ENCODE data around the gene TPCN2. TPM values are rescaled to one million over a fixed set of nuclear protein-coding genes. Genes with fewer than 3 reads are reported as not detected.
A peak's percentile ranks its signal among the peaks of the same experiment; 100 is the strongest.

TPCN2 gene
- total and polyA plus RNA-seq, 9 of the 15 experiments (the other 6 are each of a cell fraction or from before 2014, with no cell fraction given): 0.66 to 10.2 (median 4.6) TPM

DNA sequence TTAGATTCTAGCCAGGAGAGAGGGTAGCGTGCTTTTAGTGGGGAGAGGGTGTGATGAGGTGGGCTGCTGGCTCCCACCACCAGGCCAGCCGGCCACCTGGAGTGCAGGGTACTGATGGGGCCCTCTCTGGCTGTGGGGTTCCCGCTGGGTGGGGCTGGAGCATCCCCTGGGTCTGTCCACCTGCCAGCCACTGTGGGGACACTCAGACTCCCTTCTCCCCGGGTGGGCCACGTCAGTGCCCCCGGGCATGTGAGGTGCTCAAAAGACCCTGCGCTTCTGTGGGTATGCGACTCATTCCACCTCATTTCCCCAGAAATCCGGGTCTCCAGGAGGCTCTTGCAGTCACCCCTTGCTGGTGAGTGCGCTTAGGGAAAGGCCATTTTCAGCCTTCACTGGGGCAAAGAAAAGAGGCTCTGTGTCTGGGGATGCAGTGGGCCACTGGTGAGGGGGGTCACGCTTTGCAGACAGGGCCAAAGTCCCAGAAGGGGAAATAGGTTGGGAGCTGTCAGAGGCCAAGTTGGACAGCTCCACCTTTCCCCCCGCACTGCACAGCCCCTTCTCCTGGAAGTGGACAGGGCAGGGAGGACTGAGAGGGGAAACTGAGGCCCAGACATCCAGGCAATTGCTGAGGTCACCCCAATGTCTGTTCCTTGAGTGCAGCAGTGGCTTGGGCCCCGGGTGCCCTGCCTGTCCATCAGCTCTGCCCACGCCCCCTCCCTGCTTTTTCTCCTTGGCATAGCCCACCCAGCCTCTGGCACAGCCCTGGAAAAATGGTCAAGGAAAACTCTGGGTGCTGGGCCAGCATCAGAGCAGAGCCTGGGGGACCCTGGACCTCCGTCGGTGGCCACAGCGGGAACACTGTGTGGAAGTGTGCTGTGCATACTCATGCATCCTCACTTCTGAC, 53.3 kb downstream of the TPCN2 start (continued):
- TF ChIP-seq NR2C2 (CRISPR knock-in tag; IDR thresholded peaks at IDR 0.05) (no peak), NR2C2 (tag; IDR thresholded peaks at IDR 0.05) (no peak)

DNA sequence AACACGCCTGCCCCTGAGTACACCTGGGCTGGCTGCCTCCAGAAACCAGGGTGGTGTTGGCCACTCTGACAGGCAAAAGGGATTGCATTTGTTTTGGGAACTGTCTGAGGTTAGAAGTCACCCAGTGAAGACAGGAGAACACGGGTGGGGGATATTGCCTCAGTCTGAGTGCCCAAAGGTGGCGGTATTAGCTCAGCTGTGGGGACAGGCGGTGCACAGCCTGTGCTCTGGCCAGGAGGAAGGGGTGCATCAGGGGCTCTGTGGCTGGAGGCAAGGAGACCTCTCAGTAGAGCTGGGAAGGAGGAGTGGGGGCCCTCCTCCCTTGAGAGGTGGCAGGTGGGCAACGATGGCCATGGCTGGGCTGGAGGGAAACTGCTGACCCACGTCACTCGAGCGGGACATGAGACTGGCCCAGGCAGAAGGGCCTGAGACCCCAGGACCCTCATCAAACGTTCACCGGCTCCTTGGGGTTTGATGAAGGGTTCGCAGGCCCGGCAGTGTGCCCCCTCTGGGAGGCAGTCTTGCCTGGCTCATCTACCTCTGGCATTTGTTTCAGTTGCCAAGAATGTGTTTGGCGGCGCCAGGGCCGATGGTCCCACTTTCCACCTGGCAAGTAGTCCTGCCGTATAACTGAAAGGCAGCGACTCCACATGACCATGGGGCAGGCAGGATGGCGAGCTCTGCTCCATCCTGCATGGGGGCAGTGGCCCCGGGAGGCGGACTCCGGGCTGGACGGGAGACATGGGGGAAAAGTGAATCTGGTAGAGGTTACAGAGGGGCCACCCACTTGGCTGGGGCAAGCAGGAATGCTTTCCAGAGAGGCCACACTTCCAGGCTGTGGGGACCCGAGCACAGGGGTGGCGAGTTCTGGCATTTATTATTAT, 54.2 kb downstream of the TPCN2 start:
- peak; percentile 69 for ATAC-seq
- no peak overlapping the region for H3K4me3 ChIP-seq
- ChIA-PET POLR2A (interaction anchor here (1.4 kb wide), 1 partner anchor 571 kb away, joined by 3 read pairs; no protein-coding TSS in a partner anchor), CTCF (ENCODE audit: low intra/inter-chr PET ratio) (interaction anchor here (1.6 to 3.8 kb wide), 4 partner anchors 541 to 583 kb away, joined by 4 to 43 read pairs (median 10); no protein-coding TSS in a partner anchor)
- 6% methylated on average over 23 of the region's 24 CpGs for WGBS (ENCODE audit: insufficient coverage, low coverage, missing lambda C conversion rate)
- DNase-seq (ENCODE audit: extremely low read depth in 1 of 4, low spot score in 3 of 4): peak in 2 of 4 experiments; percentile 17 to 41
- H3K36me3 ChIP-seq (ENCODE audit: control insufficient read depth, insufficient read depth, low read length): no peaks in the 10 kb centered on the region
- no peaks in the 10 kb centered on the region for H3K9me3 ChIP-seq (replicated peaks; ENCODE audit: control insufficient read depth, insufficient read depth, low read depth, low read length)
- no peaks in the 10 kb centered on the region for H3K79me2 ChIP-seq (ENCODE audit: control insufficient read depth, insufficient read depth, low read length)
- H3K9me1 ChIP-seq (ENCODE audit: control insufficient read depth, insufficient read depth, low read length): no peaks in the 10 kb centered on the region
- H3K4me1 ChIP-seq (replicated peaks in 1 of 2; ENCODE audit: control insufficient read depth in 2 of 2, insufficient read depth in 2 of 2, low read length in 2 of 2): peaks cover 0 to 4% of the 10 kb centered on the region in 2 experiments; a peak in 1 of 5 replicates
- BruUV-seq (replicated peaks): no TSS peak
- peaks cover 6 to 85% of the 10 kb centered on the region in 2 experiments; a peak in 4 of 5 replicates for H3K27me3 ChIP-seq (ENCODE audit: control insufficient read depth in 2 of 2, insufficient read depth in 2 of 2, low read length in 2 of 2)
- in situ Hi-C loops (cut with MboI): no loop called here
- H3K27ac ChIP-seq (ENCODE audit: extremely low read depth, low read depth, low read length): no peak overlapping the region
- H3K9ac ChIP-seq (ENCODE audit: insufficient read depth in 1 of 2, low read depth in 2 of 2, low read length in 2 of 2): no peak overlapping the region
- H2AFZ ChIP-seq (ENCODE audit: low read depth, low read length): no peak overlapping the region
- intact Hi-C loops (cut with micrococcal nuclease): loop anchor here (5.0 kb wide), 1 partner anchor 569 kb away; no protein-coding TSS in a partner anchor
- FAIRE-seq: no peak
- H3K4me2 ChIP-seq (ENCODE audit: insufficient read depth, low read length): no peak overlapping the region
- peaks cover 9% of the 10 kb centered on the region for H4K20me1 ChIP-seq (replicated peaks; ENCODE audit: control insufficient read depth, insufficient read depth, low read length)
- TF ChIP-seq, protein P1, sequence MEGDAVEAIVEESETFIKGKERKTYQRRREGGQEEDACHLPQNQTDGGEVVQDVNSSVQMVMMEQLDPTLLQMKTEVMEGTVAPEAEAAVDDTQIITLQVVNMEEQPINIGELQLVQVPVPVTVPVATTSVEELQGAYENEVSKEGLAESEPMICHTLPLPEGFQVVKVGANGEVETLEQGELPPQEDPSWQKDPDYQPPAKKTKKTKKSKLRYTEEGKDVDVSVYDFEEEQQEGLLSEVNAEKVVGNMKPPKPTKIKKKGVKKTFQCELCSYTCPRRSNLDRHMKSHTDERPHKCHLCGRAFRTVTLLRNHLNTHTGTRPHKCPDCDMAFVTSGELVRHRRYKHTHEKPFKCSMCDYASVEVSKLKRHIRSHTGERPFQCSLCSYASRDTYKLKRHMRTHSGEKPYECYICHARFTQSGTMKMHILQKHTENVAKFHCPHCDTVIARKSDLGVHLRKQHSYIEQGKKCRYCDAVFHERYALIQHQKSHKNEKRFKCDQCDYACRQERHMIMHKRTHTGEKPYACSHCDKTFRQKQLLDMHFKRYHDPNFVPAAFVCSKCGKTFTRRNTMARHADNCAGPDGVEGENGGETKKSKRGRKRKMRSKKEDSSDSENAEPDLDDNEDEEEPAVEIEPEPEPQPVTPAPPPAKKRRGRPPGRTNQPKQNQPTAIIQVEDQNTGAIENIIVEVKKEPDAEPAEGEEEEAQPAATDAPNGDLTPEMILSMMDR (IDR thresholded peaks at IDR 0.05 in 2 of 3, conservative IDR thresholded peaks at IDR 0.05 in 1 of 3; ENCODE audit: insufficient read depth in 2 of 3, low read depth in 1 of 3, low read length in 3 of 3): peak; percentile 55 to 59 (median 55)
- TF ChIP-seq RAD21 (CRISPR knock-in tag; conservative IDR thresholded peaks at IDR 0.05 in 1 of 2, IDR thresholded peaks at IDR 0.05 in 1 of 2) (peak; percentile 50 to 71), STAG1 (CRISPR knock-in tag; IDR thresholded peaks at IDR 0.05; ENCODE audit: borderline replicate concordance) (peak; percentile 86; the same call in 1 of the 2 replicates), SMC3 (conservative IDR thresholded peaks at IDR 0.05; ENCODE audit: insufficient read depth, low read depth, low read length) (0 out of 2 replicates have a peak, but pooled peaks have one; percentile 21), NELFE (IDR thresholded peaks at IDR 0.05; ENCODE audit: insufficient read depth, insufficient read length) (no peak)
- TF ChIP-seq, protein P2, sequence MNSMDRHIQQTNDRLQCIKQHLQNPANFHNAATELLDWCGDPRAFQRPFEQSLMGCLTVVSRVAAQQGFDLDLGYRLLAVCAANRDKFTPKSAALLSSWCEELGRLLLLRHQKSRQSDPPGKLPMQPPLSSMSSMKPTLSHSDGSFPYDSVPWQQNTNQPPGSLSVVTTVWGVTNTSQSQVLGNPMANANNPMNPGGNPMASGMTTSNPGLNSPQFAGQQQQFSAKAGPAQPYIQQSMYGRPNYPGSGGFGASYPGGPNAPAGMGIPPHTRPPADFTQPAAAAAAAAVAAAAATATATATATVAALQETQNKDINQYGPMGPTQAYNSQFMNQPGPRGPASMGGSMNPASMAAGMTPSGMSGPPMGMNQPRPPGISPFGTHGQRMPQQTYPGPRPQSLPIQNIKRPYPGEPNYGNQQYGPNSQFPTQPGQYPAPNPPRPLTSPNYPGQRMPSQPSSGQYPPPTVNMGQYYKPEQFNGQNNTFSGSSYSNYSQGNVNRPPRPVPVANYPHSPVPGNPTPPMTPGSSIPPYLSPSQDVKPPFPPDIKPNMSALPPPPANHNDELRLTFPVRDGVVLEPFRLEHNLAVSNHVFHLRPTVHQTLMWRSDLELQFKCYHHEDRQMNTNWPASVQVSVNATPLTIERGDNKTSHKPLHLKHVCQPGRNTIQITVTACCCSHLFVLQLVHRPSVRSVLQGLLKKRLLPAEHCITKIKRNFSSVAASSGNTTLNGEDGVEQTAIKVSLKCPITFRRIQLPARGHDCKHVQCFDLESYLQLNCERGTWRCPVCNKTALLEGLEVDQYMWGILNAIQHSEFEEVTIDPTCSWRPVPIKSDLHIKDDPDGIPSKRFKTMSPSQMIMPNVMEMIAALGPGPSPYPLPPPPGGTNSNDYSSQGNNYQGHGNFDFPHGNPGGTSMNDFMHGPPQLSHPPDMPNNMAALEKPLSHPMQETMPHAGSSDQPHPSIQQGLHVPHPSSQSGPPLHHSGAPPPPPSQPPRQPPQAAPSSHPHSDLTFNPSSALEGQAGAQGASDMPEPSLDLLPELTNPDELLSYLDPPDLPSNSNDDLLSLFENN (IDR thresholded peaks at IDR 0.05; ENCODE audit: low read depth in 2 of 2, low read length in 2 of 2): no peak

Data from K562 (cell line).